A549 treated with AZD9567 at 1 μM for 4 hours (cell line): ENCODE measurements around the gene RASSF3. TPM values are rescaled to one million over a fixed set of nuclear protein-coding genes. Genes with fewer than 3 reads are reported as not detected.

Experiments
- total RNA-seq: library from RNA; stranded (reverse); fragments of 200-300 nt; extraction: Qiagen RNA extraction; gene quantifications from 5 replicates; pipeline ENCODE4 v1.2.3, GENCODE V29; 2022; ENCODE audit not compliant: insufficient read depth

Gene RASSF3
- 20.1 to 32.3 TPM (median 21.6 TPM) in 5 replicates for total RNA-seq

GRCh38 chr12:64610079-64610659 lies at the start of gene RASSF3:
Gene RASSF3, plus strand, starts transcription at chr12:64610495. Its CDS starts 138 bp downstream, at chr12:64610633.

Other genes with a start within 250 kb of the RASSF3 start
- gene C12orf56, start 219.7 kb upstream of the RASSF3 start, total RNA-seq: 0.07 TPM in 1 of 5 replicates, not detected in the others
- 40.4 to 45.8 TPM (median 43.4 TPM) in 5 replicates for gene XPOT, start 206.1 kb upstream of the RASSF3 start, total RNA-seq
- gene TBK1, start 158.4 kb upstream of the RASSF3 start, total RNA-seq: 20.3 to 24.6 TPM (median 23.5 TPM) in 5 replicates
- 48.9 to 64.5 TPM (median 52.0 TPM) in 5 replicates for gene GNS, start 148.9 kb downstream of the RASSF3 start, total RNA-seq
- gene TBC1D30, start 214.2 kb downstream of the RASSF3 start, total RNA-seq: 0.67 to 1.7 TPM (median 1.3 TPM) in 5 replicates